ENCODE results near the gene KIAA0319L. TPM values are rescaled to one million over a fixed set of nuclear protein-coding genes. Genes with fewer than 3 reads are reported as not detected.

The KIAA0319L gene
- total and polyA plus RNA-seq, 2 experiments from 2014 or later: 27.2 to 75.1 TPM

DNA sequence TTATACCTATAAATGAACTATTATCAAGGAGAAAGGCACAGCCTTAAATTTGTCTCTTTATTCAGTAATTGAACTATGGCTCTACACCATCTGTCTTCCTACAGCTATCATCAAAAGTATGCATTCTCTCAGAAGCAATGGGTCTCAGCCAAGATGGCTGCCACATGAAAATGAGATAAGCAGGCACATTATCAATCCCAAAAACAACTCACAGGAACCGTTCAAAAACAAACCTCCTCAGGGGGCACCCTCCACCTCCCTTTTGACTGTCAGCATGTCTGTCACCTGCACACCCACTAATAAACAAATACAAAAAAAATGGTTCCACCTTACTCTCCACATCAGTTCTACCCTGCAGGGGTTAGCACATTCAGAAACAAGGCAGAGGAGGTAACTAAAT, 23.6 kb downstream of the KIAA0319L start:
- no peak for DNase-seq (ENCODE audit: low spot score)
- no peak for ATAC-seq
- peaks cover 40% of the 10 kb centered on the region for H3K4me1 Mint-ChIP-seq
- no peaks in the 10 kb centered on the region for H3K27me3 Mint-ChIP-seq (ENCODE audit: insufficient read depth, low read depth, poor library complexity)
- peaks cover 51% of the 10 kb centered on the region for H3K36me3 Mint-ChIP-seq (ENCODE audit: low read depth)
- peak overlapping the region; percentile 68 for H3K27ac Mint-ChIP-seq
- Histone ChIP-seq H3K27ac (ENCODE audit: low read depth) (no peak overlapping the region), H3K79me2 (replicated peaks; ENCODE audit: insufficient read depth) (peaks cover 60% of the 10 kb centered on the region), H4K20me1 (replicated peaks; ENCODE audit: insufficient read depth) (no peaks in the 10 kb centered on the region), H3K4me1 (ENCODE audit: insufficient read depth) (peaks cover 47% of the 10 kb centered on the region), H2AFZ (no peak overlapping the region), H3K27me3 (ENCODE audit: insufficient read depth) (no peaks in the 10 kb centered on the region), H3K9me2 (ENCODE audit: insufficient read depth) (no peaks in the 10 kb centered on the region), H3K4me2 (no peak overlapping the region), H3F3A (replicated peaks; ENCODE audit: low read depth) (no peaks in the 10 kb centered on the region), H3K4me3 (no peak overlapping the region), H3K36me3 (ENCODE audit: insufficient read depth) (peaks cover 7% of the 10 kb centered on the region)
- no peak overlapping the region for H3K4me3 Mint-ChIP-seq
- TF ChIP-seq POLR2AphosphoS5 (IDR thresholded peaks at IDR 0.05; ENCODE audit: low read depth) (no peak), STAT1 (IDR thresholded peaks at IDR 0.05; ENCODE audit: unreplicated experiment) (no peak), EZH2phosphoT487 (IDR thresholded peaks at IDR 0.05; ENCODE audit: unreplicated experiment) (no peak), ZNF331 (CRISPR knock-in tag; IDR thresholded peaks at IDR 0.05; ENCODE audit: low read depth) (no peak), EZH2 (IDR thresholded peaks at IDR 0.05; ENCODE audit: low read depth, unreplicated experiment) (no peak), NANOG (IDR thresholded peaks at IDR 0.05; ENCODE audit: borderline replicate concordance) (no peak), JUNB (IDR thresholded peaks at IDR 0.05; ENCODE audit: unreplicated experiment) (no peak), CREB1 (CRISPR knock-in tag; IDR thresholded peaks at IDR 0.05; ENCODE audit: low read depth) (no peak), ZNF114 (CRISPR knock-in tag; IDR thresholded peaks at IDR 0.05) (no peak)
- TF ChIP-seq, protein P1, sequence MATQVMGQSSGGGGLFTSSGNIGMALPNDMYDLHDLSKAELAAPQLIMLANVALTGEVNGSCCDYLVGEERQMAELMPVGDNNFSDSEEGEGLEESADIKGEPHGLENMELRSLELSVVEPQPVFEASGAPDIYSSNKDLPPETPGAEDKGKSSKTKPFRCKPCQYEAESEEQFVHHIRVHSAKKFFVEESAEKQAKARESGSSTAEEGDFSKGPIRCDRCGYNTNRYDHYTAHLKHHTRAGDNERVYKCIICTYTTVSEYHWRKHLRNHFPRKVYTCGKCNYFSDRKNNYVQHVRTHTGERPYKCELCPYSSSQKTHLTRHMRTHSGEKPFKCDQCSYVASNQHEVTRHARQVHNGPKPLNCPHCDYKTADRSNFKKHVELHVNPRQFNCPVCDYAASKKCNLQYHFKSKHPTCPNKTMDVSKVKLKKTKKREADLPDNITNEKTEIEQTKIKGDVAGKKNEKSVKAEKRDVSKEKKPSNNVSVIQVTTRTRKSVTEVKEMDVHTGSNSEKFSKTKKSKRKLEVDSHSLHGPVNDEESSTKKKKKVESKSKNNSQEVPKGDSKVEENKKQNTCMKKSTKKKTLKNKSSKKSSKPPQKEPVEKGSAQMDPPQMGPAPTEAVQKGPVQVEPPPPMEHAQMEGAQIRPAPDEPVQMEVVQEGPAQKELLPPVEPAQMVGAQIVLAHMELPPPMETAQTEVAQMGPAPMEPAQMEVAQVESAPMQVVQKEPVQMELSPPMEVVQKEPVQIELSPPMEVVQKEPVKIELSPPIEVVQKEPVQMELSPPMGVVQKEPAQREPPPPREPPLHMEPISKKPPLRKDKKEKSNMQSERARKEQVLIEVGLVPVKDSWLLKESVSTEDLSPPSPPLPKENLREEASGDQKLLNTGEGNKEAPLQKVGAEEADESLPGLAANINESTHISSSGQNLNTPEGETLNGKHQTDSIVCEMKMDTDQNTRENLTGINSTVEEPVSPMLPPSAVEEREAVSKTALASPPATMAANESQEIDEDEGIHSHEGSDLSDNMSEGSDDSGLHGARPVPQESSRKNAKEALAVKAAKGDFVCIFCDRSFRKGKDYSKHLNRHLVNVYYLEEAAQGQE (IDR thresholded peaks at IDR 0.05; ENCODE audit: unreplicated experiment): no peak
- TF ChIP-seq, protein P2, sequence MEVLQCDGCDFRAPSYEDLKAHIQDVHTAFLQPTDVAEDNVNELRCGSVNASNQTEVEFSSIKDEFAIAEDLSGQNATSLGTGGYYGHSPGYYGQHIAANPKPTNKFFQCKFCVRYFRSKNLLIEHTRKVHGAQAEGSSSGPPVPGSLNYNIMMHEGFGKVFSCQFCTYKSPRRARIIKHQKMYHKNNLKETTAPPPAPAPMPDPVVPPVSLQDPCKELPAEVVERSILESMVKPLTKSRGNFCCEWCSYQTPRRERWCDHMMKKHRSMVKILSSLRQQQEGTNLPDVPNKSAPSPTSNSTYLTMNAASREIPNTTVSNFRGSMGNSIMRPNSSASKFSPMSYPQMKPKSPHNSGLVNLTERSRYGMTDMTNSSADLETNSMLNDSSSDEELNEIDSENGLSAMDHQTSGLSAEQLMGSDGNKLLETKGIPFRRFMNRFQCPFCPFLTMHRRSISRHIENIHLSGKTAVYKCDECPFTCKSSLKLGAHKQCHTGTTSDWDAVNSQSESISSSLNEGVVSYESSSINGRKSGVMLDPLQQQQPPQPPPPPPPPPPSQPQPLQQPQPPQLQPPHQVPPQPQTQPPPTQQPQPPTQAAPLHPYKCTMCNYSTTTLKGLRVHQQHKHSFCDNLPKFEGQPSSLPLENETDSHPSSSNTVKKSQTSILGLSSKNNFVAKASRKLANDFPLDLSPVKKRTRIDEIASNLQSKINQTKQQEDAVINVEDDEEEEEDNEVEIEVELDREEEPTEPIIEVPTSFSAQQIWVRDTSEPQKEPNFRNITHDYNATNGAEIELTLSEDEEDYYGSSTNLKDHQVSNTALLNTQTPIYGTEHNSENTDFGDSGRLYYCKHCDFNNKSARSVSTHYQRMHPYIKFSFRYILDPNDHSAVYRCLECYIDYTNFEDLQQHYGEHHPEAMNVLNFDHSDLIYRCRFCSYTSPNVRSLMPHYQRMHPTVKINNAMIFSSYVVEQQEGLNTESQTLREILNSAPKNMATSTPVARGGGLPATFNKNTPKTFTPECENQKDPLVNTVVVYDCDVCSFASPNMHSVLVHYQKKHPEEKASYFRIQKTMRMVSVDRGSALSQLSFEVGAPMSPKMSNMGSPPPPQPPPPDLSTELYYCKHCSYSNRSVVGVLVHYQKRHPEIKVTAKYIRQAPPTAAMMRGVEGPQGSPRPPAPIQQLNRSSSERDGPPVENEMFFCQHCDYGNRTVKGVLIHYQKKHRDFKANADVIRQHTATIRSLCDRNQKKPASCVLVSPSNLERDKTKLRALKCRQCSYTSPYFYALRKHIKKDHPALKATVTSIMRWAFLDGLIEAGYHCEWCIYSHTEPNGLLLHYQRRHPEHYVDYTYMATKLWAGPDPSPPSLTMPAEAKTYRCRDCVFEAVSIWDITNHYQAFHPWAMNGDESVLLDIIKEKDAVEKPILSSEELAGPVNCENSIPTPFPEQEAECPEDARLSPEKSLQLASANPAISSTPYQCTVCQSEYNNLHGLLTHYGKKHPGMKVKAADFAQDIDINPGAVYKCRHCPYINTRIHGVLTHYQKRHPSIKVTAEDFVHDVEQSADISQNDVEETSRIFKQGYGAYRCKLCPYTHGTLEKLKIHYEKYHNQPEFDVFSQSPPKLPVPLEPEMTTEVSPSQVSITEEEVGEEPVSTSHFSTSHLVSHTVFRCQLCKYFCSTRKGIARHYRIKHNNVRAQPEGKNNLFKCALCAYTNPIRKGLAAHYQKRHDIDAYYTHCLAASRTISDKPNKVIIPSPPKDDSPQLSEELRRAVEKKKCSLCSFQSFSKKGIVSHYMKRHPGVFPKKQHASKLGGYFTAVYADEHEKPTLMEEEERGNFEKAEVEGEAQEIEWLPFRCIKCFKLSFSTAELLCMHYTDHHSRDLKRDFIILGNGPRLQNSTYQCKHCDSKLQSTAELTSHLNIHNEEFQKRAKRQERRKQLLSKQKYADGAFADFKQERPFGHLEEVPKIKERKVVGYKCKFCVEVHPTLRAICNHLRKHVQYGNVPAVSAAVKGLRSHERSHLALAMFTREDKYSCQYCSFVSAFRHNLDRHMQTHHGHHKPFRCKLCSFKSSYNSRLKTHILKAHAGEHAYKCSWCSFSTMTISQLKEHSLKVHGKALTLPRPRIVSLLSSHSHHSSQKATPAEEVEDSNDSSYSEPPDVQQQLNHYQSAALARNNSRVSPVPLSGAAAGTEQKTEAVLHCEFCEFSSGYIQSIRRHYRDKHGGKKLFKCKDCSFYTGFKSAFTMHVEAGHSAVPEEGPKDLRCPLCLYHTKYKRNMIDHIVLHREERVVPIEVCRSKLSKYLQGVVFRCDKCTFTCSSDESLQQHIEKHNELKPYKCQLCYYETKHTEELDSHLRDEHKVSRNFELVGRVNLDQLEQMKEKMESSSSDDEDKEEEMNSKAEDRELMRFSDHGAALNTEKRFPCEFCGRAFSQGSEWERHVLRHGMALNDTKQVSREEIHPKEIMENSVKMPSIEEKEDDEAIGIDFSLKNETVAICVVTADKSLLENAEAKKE (CRISPR knock-in tag; IDR thresholded peaks at IDR 0.05): no peak
- TF ChIP-seq, protein P3, sequence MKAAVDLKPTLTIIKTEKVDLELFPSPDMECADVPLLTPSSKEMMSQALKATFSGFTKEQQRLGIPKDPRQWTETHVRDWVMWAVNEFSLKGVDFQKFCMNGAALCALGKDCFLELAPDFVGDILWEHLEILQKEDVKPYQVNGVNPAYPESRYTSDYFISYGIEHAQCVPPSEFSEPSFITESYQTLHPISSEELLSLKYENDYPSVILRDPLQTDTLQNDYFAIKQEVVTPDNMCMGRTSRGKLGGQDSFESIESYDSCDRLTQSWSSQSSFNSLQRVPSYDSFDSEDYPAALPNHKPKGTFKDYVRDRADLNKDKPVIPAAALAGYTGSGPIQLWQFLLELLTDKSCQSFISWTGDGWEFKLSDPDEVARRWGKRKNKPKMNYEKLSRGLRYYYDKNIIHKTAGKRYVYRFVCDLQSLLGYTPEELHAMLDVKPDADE (IDR thresholded peaks at IDR 0.05): no peak
- TF ChIP-seq, protein P4, sequence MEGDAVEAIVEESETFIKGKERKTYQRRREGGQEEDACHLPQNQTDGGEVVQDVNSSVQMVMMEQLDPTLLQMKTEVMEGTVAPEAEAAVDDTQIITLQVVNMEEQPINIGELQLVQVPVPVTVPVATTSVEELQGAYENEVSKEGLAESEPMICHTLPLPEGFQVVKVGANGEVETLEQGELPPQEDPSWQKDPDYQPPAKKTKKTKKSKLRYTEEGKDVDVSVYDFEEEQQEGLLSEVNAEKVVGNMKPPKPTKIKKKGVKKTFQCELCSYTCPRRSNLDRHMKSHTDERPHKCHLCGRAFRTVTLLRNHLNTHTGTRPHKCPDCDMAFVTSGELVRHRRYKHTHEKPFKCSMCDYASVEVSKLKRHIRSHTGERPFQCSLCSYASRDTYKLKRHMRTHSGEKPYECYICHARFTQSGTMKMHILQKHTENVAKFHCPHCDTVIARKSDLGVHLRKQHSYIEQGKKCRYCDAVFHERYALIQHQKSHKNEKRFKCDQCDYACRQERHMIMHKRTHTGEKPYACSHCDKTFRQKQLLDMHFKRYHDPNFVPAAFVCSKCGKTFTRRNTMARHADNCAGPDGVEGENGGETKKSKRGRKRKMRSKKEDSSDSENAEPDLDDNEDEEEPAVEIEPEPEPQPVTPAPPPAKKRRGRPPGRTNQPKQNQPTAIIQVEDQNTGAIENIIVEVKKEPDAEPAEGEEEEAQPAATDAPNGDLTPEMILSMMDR (conservative IDR thresholded peaks at IDR 0.05; ENCODE audit: low read depth in 2 of 2): no peak
- H3K9me3 Mint-ChIP-seq: peaks cover 22% of the 10 kb centered on the region; the same call in 2 of the 3 replicates

All from GM23338 (cell line).